ENCODE results near the gene NOL6.

GRCh38 chr9:33466565-33467495 is 6.9 kb downstream of the NOL6 start:
- TF ChIP-seq, protein P1, sequence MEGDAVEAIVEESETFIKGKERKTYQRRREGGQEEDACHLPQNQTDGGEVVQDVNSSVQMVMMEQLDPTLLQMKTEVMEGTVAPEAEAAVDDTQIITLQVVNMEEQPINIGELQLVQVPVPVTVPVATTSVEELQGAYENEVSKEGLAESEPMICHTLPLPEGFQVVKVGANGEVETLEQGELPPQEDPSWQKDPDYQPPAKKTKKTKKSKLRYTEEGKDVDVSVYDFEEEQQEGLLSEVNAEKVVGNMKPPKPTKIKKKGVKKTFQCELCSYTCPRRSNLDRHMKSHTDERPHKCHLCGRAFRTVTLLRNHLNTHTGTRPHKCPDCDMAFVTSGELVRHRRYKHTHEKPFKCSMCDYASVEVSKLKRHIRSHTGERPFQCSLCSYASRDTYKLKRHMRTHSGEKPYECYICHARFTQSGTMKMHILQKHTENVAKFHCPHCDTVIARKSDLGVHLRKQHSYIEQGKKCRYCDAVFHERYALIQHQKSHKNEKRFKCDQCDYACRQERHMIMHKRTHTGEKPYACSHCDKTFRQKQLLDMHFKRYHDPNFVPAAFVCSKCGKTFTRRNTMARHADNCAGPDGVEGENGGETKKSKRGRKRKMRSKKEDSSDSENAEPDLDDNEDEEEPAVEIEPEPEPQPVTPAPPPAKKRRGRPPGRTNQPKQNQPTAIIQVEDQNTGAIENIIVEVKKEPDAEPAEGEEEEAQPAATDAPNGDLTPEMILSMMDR (IDR thresholded peaks at IDR 0.05 in 4 of 5, conservative IDR thresholded peaks at IDR 0.05 in 1 of 5): peak; percentile 86 to 90 (median 89)
- TF ChIP-seq POLR2A (IDR thresholded peaks at IDR 0.05): no peak
